GM12878 (cell line): ENCODE data around the gene NT5M. TPM values are rescaled to one million over a fixed set of nuclear protein-coding genes. Genes with fewer than 3 reads are reported as not detected.

ENCODE experiments used
- ATAC-seq: fragments of 200-7000 bp; cut with Tn5 transposase; 3 replicates; pipeline ENCODE4 v1.9.1; 2020; ENCODE audit warnings: mild to moderate bottlenecking, moderate library complexity
- BruUV-seq: library from RNA; stranded (reverse); fragments of 400-500 nt; replicated peaks from 2 replicates; lab custom pipeline; 2021; lab: Mats Ljungman, UMichigan
- CTCF ChIA-PET: fragments of 300-600 bp; sonication (Branson Sonifier 250); formaldehyde crosslinking; extraction: SDS; loops from one replicate; lab custom pipeline; 2021; ENCODE audit warnings: inconsistent platforms; lab: Yijun Ruan, JAX
- POLR2A ChIA-PET: fragments of 350-600 bp; formaldehyde crosslinking; extraction: SDS; loops from one replicate; lab custom pipeline; 2021; ENCODE audit warnings: inconsistent platforms; lab: Charles Lee
- RAD21 ChIA-PET: fragments of 300-600 bp; sonication (Branson Sonifier 250); formaldehyde crosslinking; loops from one replicate; lab custom pipeline; 2023; ENCODE audit warnings: antibody characterized with exemption; ENCODE audit not compliant: unreplicated experiment; lab: Charles Lee
- SMC1A ChIA-PET: fragments of 300-600 bp; sonication (Branson Sonifier 250); formaldehyde crosslinking; loops from one replicate; lab custom pipeline; 2023; ENCODE audit not compliant: unreplicated experiment, uncharacterized antibody; lab: Charles Lee
- DNase-seq: peaks from one replicate; pipeline ENCODE4 v3.0.0-alpha.2; 2011; ENCODE audit warnings: low read depth, low spot score
- FAIRE-seq: peaks from 3 replicates; lab custom pipeline; 2011; peaks lifted over from hg19 to GRCh38; lab: Jason Lieb, UNC
- H2AFZ ChIP-seq: 2 replicates; pipeline ENCODE4 v1.6.0; 2011; ENCODE audit warnings: low read depth, low read length, control low read depth; ENCODE audit not compliant: control insufficient read depth
- H3K27ac ChIP-seq: 2 replicates; pipeline ENCODE4 v1.5.1; 2011; ENCODE audit warnings: control low read depth; ENCODE audit not compliant: control insufficient read depth, insufficient read depth
- H3K27me3 ChIP-seq, 2 experiments: replicated peaks in 1 of 2; 2 replicates each; pipeline versions ENCODE4 v1.6.0 to v1.6.1; 2011; ENCODE audit warnings: low read length in 1 of 2; ENCODE audit not compliant: control insufficient read depth in 2 of 2, insufficient read depth in 2 of 2
- H3K36me3 ChIP-seq, 2 experiments: 2 replicates each; pipeline ENCODE4 v1.5.1; 2011; ENCODE audit warnings: low read length in 1 of 2; ENCODE audit not compliant: control insufficient read depth in 2 of 2, insufficient read depth in 2 of 2
- H3K4me1 ChIP-seq: 2 replicates; pipeline ENCODE4 v1.6.1; 2011; ENCODE audit warnings: mild to moderate bottlenecking, low read length, moderate library complexity, mixed read lengths; ENCODE audit not compliant: control insufficient read depth, insufficient read depth
- H3K4me2 ChIP-seq: 2 replicates; pipeline ENCODE4 v1.6.0; 2011; ENCODE audit warnings: control low read depth; ENCODE audit not compliant: control insufficient read depth, insufficient read depth
- H3K4me3 ChIP-seq: fragments of 200-600 bp; sonication (generic); 2 replicates; pipeline ENCODE4 v1.5.1; 2016
- H3K79me2 ChIP-seq: 2 replicates; pipeline ENCODE4 v1.6.0; 2011; ENCODE audit warnings: low read length; ENCODE audit not compliant: control insufficient read depth, insufficient read depth
- H3K9ac ChIP-seq: 2 replicates; pipeline ENCODE4 v1.8.0; 2011; ENCODE audit warnings: low read length, control low read depth, mixed read lengths; ENCODE audit not compliant: control insufficient read depth, insufficient read depth
- H3K9me3 ChIP-seq: replicated peaks from 3 replicates; pipeline ENCODE4 v1.5.1; 2011; ENCODE audit warnings: mild to moderate bottlenecking, low read length; ENCODE audit not compliant: control insufficient read depth, insufficient read depth
- H4K20me1 ChIP-seq: 2 replicates; pipeline ENCODE4 v1.6.0; 2011; ENCODE audit not compliant: control insufficient read depth, insufficient read depth
- E2F4 ChIP-seq: IDR thresholded peaks from 2 replicates; pipeline ENCODE4 v1.6.1; 2012; ENCODE audit warnings: low read depth, low read length, improper control_type of control experiment
- E2F8 ChIP-seq: fragments of 450-650 bp; IDR thresholded peaks from 2 replicates; pipeline ENCODE4 v1.6.1; 2018; ENCODE audit warnings: mild to moderate bottlenecking, low read depth, moderate library complexity; ENCODE audit not compliant: partially characterized antibody
- EZH2 ChIP-seq: IDR thresholded peaks from 2 replicates; pipeline ENCODE4 v1.6.1; 2012; ENCODE audit warnings: low read depth, mild to moderate bottlenecking, control low read depth, inconsistent platforms, low read length, borderline replicate concordance; ENCODE audit not compliant: control insufficient read depth
- RAD21 ChIP-seq: IDR thresholded peaks from 2 replicates; pipeline ENCODE4 v1.6.1; 2011; ENCODE audit warnings: mild to moderate bottlenecking, low read depth, low read length, moderate library complexity; ENCODE audit not compliant: insufficient read depth
- RBBP5 ChIP-seq: fragments of 200-600 bp; sonication (generic); conservative IDR thresholded peaks from 2 replicates; pipeline ENCODE4 v1.6.1; 2016
- RCOR1 ChIP-seq: conservative IDR thresholded peaks from 2 replicates; pipeline ENCODE4 v1.6.1; 2012; ENCODE audit warnings: low read depth, low read length, improper control_type of control experiment
- TAF1 ChIP-seq: IDR thresholded peaks from 2 replicates; pipeline ENCODE4 v1.6.1; 2011; ENCODE audit warnings: mild to moderate bottlenecking, low read depth, low read length, borderline replicate concordance
- WGBS: methylation state at CpG from one replicate; pipeline ENCODE4 v1.1.6; 2016; ENCODE audit warnings: low lambda C conversion rate; ENCODE audit not compliant: insufficient replicate concordance, insufficient coverage; ENCODE audit errors: missing lambda C conversion rate; 5-methylcytosine and 5-hydroxymethylcytosine counted together
- in situ Hi-C: fragments of 300-500 bp; cut with MboI; formaldehyde crosslinking; loops from 9 replicates; pipeline ENCODE4 v1.14.3; 2018; ENCODE audit warnings: mixed read lengths
- intact Hi-C: fragments of 100-400 bp; cut with micrococcal nuclease; formaldehyde crosslinking; loops from one replicate; pipeline ENCODE4 v1.14.2; 2022; ENCODE audit not compliant: unreplicated experiment
- polyA plus RNA-seq, 11 experiments: library from polyadenylated mRNA; depleted of rRNA in 4 of 11; unstranded in 6 of 11; stranded (reverse) in 5 of 11; fragments of >200 nt; fragmentation: Nextera tagmentation in 4 of 11; fragmentation: Illumina TruSeq in 1 of 11; extraction: Ambion mirVana in 4 of 11; extraction: Trizol in 1 of 11; gene quantifications; 1 replicate in 1 of 11; 2 replicates in 10 of 11; pipeline versions ENCODE4 v1.2.1 to v1.2.3, GENCODE V29; 2011 to 2016; ENCODE audit warnings: inconsistent platforms in 2 of 11, missing spikeins in 2 of 11, low read depth in 1 of 11
- total RNA-seq, 4 experiments: library from RNA; depleted of rRNA in 3 of 4; stranded (reverse); fragments of >200 nt in 3 of 4; fragmentation: Illumina TruSeq in 1 of 4; extraction: Trizol in 1 of 4; gene quantifications; 2 replicates each; pipeline versions ENCODE4 v1.2.1 to v1.2.3, GENCODE V29; 2013 to 2021
- TF ChIP-seq, protein P1 (sequence below): IDR thresholded peaks from 2 replicates; pipeline ENCODE4 v1.6.1; 2011; ENCODE audit warnings: low read depth, mild to moderate bottlenecking, low read length, moderate library complexity, borderline replicate concordance; ENCODE audit errors: extremely low read depth
- TF ChIP-seq, protein P2 (sequence below): fragments of 450-650 bp; IDR thresholded peaks from 2 replicates; pipeline ENCODE4 v1.6.1; 2017; ENCODE audit warnings: mild to moderate bottlenecking, moderate library complexity

Gene NT5M
- total and polyA plus RNA-seq, 10 of the 15 experiments (the other 5 are each of a cell fraction or from before 2014, with no cell fraction given) = 0.18 to 14.1 (median 2.9) TPM

DNA sequence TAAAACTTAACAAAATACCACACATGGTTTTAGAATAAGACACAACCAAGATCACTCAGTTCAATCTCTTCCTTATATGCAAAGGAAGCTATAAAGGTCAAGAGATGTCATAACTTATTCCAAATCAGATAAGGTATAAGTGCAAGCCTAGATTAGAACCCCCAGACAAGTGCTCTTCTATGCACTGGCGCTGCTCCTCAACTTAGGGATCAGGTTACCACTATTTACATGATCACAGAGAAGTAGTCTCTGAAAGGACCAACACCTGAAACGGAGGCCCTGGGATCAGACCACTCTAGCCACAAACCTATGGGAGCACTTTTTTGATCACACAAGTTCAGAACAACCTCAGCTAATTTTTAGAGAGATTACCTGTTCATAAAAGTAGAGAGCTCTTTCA lies 38.7 kb upstream of the NT5M start:
- Histone ChIP-seq H3K27me3 (no peaks in the 10 kb centered on the region), H3K4me3 (no peak overlapping the region), H3K4me2 (no peak overlapping the region), H3K9me3 (no peaks in the 10 kb centered on the region), H3K79me2 (no peaks in the 10 kb centered on the region), H3K27ac (no peak overlapping the region), H4K20me1 (no peaks in the 10 kb centered on the region), H2AFZ (no peak overlapping the region), H3K4me1 (no peaks in the 10 kb centered on the region), H3K9ac (no peak overlapping the region), H3K36me3 (peaks cover 15 to 16% of the 10 kb centered on the region in 2 experiments)
- SMC1A ChIA-PET = interaction anchor here (1.0 kb wide), 1 partner anchor 10 kb away, joined by 3 read pairs; no protein-coding TSS in a partner anchor
- no TSS peak for BruUV-seq
- POLR2A ChIA-PET = no interaction called here
- TF ChIP-seq E2F8 (no peak), TAF1 (no peak), RBBP5 (no peak), RCOR1 (no peak), RAD21 (no peak), EZH2 (no peak), E2F4 (no peak)
- TF ChIP-seq, protein P1, sequence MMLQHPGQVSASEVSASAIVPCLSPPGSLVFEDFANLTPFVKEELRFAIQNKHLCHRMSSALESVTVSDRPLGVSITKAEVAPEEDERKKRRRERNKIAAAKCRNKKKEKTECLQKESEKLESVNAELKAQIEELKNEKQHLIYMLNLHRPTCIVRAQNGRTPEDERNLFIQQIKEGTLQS = no peak
- TF ChIP-seq, protein P2, sequence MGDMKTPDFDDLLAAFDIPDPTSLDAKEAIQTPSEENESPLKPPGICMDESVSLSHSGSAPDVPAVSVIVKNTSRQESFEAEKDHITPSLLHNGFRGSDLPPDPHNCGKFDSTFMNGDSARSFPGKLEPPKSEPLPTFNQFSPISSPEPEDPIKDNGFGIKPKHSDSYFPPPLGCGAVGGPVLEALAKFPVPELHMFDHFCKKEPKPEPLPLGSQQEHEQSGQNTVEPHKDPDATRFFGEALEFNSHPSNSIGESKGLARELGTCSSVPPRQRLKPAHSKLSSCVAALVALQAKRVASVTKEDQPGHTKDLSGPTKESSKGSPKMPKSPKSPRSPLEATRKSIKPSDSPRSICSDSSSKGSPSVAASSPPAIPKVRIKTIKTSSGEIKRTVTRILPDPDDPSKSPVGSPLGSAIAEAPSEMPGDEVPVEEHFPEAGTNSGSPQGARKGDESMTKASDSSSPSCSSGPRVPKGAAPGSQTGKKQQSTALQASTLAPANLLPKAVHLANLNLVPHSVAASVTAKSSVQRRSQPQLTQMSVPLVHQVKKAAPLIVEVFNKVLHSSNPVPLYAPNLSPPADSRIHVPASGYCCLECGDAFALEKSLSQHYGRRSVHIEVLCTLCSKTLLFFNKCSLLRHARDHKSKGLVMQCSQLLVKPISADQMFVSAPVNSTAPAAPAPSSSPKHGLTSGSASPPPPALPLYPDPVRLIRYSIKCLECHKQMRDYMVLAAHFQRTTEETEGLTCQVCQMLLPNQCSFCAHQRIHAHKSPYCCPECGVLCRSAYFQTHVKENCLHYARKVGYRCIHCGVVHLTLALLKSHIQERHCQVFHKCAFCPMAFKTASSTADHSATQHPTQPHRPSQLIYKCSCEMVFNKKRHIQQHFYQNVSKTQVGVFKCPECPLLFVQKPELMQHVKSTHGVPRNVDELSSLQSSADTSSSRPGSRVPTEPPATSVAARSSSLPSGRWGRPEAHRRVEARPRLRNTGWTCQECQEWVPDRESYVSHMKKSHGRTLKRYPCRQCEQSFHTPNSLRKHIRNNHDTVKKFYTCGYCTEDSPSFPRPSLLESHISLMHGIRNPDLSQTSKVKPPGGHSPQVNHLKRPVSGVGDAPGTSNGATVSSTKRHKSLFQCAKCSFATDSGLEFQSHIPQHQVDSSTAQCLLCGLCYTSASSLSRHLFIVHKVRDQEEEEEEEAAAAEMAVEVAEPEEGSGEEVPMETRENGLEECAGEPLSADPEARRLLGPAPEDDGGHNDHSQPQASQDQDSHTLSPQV = no peak
- intact Hi-C loops (no loop called here), in situ Hi-C loops (no loop called here)
- DNase-seq = no peak
- FAIRE-seq = no peak
- no peak for ATAC-seq
- WGBS = 67% methylated on average over 2 of the region's 2 CpGs
- RAD21 ChIA-PET = interaction anchor here (0.6 kb wide), 1 partner anchor 210 kb away, joined by 4 read pairs; no protein-coding TSS in a partner anchor
- CTCF ChIA-PET = interaction anchor here (0.7 to 2.2 kb wide), 2 partner anchors 9 to 29 kb away, joined by 3 to 5 read pairs; no protein-coding TSS in a partner anchor
